MV-4-11 (cell line): ENCODE results near the gene NDUFS3.

ENCODE experiments used
- DNase-seq: peaks from one replicate; lab custom pipeline; 2025; lab: John Stamatoyannopoulos, UW

Gene NDUFS3

GRCh38 chr11:47591764-47592163, 12.9 kb downstream of the NDUFS3 start:
- peak; percentile 86 for DNase-seq

GRCh38 chr11:47592251-47592650, 13.4 kb downstream of the NDUFS3 start:
- peak; percentile 47 for DNase-seq

- no peak for DNase-seq
Measured at GRCh38 chr11:47592970-47593369, 14.1 kb downstream of the NDUFS3 start.

DNA sequence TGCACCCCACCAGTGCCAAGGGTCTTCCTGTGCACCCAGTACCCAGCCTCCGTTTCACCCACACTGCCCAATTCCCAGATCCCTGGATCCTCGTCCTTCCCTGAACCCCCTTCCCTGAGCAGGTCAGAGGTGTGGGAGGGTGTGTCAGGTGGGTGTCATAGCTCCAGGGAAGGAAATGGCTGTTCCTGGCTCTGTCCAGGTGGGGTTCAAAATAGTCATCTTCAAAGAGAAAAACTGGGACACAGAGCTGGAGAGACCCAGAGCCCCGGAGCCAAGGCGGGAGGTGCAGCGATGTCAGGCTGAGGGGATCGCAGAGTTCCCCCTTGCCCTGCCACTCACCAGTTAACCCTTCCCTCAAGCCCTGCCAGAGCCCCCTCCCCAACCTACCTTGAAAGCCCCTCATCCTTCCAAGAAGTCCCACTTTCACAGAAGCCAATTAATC, 14.6 kb downstream of the NDUFS3 start:
- no peak for DNase-seq

- DNase-seq, result no peak
Measured at GRCh38 chr11:47593934-47594855, 15.3 kb downstream of the NDUFS3 start, which contains the start of gene C1QTNF4. Gene C1QTNF4, minus strand, starts transcription at chr11:47594411. Its CDS starts 3,601 bp downstream, at chr11:47590810.

DNA sequence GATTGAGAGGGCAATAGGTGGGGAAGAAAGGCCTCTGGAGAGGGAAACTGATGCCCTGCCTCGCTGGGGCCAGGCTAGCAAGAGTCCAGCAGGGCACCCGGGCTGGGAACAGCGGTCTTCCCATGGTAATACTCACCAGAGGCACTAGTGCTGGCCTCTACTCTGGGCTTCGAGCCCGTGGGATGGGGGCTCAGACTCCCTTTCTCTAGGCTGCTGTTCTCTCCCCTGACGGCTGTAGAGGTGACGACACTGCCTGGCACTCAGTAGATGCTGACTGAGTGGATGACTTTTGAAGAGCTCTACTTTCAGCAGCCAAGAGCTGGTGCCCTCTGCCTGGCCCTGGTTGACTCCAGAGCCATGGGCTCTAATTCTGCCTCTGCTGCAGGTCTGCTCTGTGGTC, 16.2 kb downstream of the NDUFS3 start:
- DNase-seq, result no peak

DNA sequence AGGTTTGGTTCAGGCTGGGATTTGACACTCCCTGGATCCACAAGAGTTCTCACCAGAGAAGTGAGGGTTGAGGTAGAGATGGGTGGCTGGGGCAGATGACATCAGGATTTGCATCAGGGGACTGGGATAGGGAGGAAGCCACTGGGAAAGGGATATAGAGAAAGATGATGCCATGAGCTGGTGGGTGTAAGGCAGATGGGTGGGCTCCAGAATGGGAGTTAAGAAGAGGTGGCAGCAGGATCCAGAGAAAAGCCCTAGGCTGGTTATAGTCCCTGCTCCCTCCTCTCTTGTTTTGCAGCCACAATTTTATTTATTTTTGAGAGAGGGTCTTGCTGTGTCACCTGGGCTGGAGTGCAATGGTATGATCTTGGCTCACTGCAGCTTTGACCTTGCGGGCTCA, 17.1 kb downstream of the NDUFS3 start:
- DNase-seq, result no peak

DNA sequence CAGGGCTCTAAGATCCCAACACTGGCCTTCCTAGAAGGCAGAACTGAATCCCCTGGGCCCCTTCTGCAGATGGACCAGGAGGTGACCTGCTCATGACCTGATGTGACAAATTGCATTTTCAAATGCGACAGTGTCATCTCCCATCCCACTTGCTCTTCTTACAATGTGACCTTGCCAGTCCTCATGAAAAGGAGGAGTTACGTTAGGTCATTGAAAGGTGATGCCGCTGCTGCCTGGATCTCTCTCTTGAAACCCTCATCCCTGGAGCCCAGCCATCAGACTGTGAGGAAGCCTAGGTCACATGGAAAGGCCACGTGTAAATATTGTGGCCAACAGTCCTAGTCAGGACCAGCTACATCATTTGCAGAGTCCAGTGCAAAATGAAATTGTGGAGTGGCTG, 21.0 kb downstream of the NDUFS3 start:
- no peak for DNase-seq

GRCh38 chr11:47603295-47603694, 24.4 kb downstream of the NDUFS3 start:
- DNase-seq, result no peak

DNA sequence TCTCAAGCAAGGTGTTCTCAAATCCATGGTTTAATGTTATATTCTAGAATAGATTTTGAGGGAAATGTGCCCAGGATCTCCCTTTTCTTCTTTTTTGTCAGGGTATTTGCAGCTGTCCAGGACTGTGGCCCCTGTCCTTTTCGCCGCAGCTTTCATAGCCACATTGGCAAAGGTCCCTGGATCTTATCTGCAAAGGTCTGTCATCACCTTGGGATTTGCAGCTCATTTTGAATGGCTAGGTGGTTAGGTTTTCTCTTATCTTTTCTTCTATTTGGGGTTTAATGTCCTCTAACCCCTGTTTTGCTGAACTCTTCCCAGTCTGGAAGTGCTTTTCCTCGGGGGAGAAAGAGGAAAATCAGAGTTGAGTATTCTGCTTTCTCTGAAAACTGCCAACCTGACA, 27.0 kb downstream of the NDUFS3 start:
- no peak for DNase-seq

- DNase-seq, result no peak
Measured at GRCh38 chr11:47606731-47607130, 27.9 kb downstream of the NDUFS3 start.

DNA sequence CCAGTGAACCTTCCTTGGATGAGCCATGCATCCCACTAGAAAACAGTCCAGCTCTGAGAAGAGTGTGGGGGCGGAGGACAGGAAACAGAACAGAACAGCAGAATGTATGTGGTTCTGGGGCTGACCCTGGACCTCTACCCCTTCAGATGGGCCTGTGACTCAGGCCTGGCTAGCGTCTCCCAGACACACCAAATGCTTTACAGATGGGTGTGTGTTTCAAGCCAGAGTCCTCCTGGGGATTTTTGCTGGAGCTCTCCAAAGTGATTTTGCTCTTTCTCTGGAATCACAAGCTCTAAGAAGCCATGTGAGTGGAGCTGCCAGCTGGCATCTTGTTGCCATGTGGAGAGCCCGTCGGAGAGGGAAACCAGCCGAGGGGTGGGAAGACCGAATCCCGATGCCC, 28.5 kb downstream of the NDUFS3 start:
- DNase-seq, result no peak

DNA sequence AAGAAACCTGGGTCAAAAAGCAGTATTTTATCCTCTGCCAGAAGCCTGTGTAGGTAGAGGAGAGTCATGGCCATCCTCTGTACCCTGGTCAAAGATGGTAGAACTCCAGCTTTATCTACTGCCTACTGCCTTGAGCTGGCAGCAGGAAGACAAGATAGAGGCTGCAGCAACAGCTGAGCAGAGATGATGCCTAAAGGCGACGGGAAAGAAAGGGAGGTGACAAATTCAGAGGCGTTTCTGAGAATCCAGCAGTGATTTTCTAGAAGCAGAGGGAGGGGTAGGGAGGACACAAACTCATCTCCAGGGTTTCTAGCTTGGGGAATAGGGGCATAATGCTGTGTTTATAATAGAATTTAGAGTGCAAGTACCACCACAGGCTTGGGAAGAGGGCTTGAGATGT, 30.8 kb downstream of the NDUFS3 start:
- no peak for DNase-seq

DNA sequence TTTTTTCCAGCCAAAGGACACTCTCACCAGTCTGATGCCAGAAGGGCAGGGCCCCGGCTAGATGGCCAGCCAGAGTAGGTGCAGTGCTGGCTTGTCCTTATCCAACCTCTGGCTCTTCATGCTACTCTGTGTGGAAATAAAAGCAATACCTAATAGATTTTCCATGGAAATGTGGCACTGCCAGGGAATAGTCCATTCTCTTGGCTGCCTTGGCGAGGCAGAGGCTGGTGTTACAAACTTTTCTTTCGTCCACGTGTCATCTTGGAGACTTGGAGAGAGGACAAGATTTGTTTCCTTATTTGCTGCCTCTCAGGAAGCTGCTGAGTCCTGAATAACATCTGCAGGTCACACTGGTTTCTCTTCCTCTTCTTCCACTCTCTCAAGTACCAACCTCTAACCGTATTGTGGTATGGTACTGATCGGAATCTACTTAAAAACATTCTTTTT, 32.5 kb downstream of the NDUFS3 start:
- peak; percentile 98 for DNase-seq

DNA sequence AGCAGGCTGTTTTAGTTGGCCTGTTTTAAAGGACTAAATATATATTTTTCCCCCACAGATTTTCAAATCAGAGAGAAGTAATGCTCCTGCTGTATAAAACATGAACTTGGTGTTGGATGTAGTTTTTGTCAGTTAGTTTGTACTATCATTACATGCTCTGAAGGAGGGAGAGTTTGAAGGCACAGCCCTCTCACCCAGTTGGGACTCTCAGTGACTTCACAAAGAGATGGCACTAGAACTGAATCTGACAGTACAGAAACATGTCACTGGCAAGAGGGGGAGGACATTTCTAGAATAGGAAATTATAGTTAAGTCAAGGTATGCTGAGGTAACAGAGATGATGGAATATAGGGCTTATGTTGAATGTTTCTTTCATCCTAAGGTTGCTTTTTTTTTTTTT, 36.4 kb downstream of the NDUFS3 start:
- no peak for DNase-seq

DNA sequence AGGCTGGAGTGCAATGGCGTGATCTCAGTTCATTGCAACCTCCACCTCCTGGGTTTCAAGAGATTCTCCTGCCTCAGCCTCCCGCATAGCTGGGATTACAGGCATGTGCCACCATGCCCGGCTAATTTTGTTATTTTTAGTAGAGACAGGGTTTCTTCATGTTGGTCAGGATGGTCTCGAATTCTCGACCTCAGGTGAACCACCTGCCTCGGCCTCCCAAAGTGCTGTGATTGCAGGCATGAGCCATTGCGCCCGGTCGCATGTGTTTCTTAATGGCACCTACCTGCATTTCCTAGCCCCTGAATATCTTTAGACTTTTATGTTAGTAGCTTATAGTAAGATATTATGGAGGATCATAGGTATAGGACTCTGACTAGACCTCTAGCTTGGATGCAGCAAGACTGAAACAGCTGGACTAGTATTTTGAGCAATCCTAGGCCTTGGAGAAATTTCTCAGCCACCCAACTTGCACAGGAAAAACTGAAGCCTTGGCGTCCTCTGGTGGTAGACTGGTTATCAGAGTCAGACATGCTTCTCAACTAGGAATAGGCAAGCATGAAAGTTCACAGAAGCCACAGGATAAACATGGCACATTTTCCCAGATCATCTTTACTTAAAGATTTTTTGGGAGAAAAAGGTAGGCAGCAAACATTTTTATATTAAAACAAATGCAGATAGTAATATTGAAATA, 38.0 kb downstream of the NDUFS3 start:
- peak; percentile 81 for DNase-seq

DNA sequence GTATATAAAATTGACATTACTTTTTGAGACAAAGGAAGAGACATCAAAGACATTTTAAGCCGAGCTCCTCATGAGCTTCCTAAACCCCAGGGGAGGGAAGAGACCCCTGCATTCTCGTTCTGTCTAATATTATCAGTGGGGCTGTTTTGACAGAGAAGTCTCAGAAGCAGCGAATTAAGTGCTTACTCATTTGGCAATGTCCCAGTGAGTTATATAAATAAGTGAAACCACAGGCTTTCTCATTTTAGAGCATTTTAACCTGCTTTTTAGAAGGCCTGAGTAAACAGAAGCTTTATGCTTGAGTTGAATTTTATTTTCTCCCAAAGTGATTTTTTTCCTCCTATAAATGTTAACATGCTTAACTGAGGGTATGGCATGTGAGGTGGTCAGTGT, 38.5 kb downstream of the NDUFS3 start:
- DNase-seq, result peak; percentile 10

DNA sequence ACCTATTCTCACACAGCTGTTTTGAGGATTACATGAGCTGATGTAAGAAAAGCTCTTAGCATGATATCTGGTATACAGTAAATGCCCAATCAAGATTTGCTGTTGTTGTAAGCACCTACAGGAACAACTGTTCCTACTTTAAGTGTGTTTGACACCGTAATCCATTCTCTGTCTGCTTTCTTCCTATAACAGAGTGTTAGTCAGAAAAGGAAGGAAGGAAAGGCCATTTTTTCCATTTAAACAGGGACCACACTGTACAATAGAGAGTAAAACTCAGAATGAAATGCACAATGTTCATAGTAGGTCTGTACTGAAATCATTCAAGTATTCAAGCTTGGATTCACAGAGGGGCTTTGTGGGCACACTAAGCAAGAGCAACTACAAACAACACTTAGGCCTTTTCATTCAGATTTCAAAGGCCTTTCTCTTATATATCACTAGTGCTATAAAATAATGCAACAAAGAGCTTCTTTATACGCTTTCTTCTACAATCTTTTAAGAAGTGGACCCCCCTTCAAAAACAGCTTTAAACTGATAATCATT, 42.0 kb downstream of the NDUFS3 start:
- no peak for DNase-seq

GRCh38 chr11:47626234-47626633, 47.4 kb downstream of the NDUFS3 start:
- no peak for DNase-seq

DNA sequence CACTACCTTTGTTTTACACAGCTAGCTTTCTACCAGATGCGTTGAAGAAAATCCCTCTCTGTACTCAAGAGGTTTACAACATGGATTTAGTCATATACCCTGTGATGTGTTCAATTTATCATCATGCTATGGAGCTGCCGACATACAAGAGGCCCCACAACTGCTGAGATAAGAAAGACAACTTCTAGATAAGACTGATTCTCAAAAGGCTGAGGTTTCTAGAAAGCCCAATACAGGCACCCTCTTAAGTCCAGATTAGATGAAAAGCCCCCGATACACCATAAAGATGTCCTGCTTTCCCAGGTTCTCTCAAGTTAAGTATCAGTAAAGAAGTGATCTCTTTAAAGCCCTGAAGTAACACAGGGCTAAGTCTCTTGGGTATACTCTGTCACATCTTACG, 49.2 kb downstream of the NDUFS3 start:
- DNase-seq, result no peak

GRCh38 chr11:47631473-47631872, 52.6 kb downstream of the NDUFS3 start:
- DNase-seq, result no peak
